ENCODE measurements around the gene MTAP. TPM values are rescaled to one million over a fixed set of nuclear protein-coding genes. Genes with fewer than 3 reads are reported as not detected.

MTAP gene
- polyA plus RNA-seq, 1 donor from 2014 or later = 7.7 TPM

- H3K79me2 ChIP-seq (replicated peaks; ENCODE audit: insufficient read depth, low read length) = peaks cover 34% of the 10 kb centered on the region
- H3K4me2 ChIP-seq (ENCODE audit: low read length) = no peak overlapping the region
- no peaks in the 10 kb centered on the region for H4K20me1 ChIP-seq (ENCODE audit: insufficient read depth)
- H3K27me3 ChIP-seq (ENCODE audit: insufficient read depth, low read depth, low read length) = no peaks in the 10 kb centered on the region
- H3K4me3 ChIP-seq (ENCODE audit: low read length) = no peak overlapping the region
- no peaks in the 10 kb centered on the region for H3K9me2 ChIP-seq (ENCODE audit: insufficient read depth, low read length)
- no peaks in the 10 kb centered on the region for H3K36me3 ChIP-seq (ENCODE audit: insufficient read depth, low read length)
- no peak overlapping the region for H2AFZ ChIP-seq (ENCODE audit: low read depth, low read length)
- H3K9ac ChIP-seq (ENCODE audit: low read length) = no peak overlapping the region
- H3K9me3 ChIP-seq (ENCODE audit: low read length) = no peaks in the 10 kb centered on the region
- TF ChIP-seq EZH2 (IDR thresholded peaks at IDR 0.05; ENCODE audit: borderline replicate concordance, insufficient read depth, low read length, poor library complexity, severe bottlenecking) (no peak), REST (IDR thresholded peaks at IDR 0.05; ENCODE audit: borderline replicate concordance) (no peak), POLR2AphosphoS5 (IDR thresholded peaks at IDR 0.05) (no peak), CTCF (IDR thresholded peaks at IDR 0.05; ENCODE audit: poor library complexity, severe bottlenecking) (no peak), TAF1 (IDR thresholded peaks at IDR 0.05; ENCODE audit: low read depth) (no peak), EP300 (conservative IDR thresholded peaks at IDR 0.05; ENCODE audit: poor library complexity, severe bottlenecking) (no peak), SMC3 (conservative IDR thresholded peaks at IDR 0.05; ENCODE audit: poor library complexity) (no peak), MXI1 (conservative IDR thresholded peaks at IDR 0.05; ENCODE audit: poor library complexity, severe bottlenecking) (no peak), RAD21 (conservative IDR thresholded peaks at IDR 0.05) (no peak)
- no peak overlapping the region for H3K27ac ChIP-seq (ENCODE audit: low read length)
- H3F3A ChIP-seq (ENCODE audit: insufficient read depth, low read length, poor library complexity, severe bottlenecking) = no peaks in the 10 kb centered on the region
Measured at GRCh38 chr9:21806644-21807043, 4.2 kb downstream of the MTAP start.

GRCh38 chr9:21810388-21810787 lies 8.0 kb downstream of the MTAP start:
- H3K79me2 ChIP-seq (replicated peaks; ENCODE audit: insufficient read depth, low read length) = peaks cover 30% of the 10 kb centered on the region

More at GRCh38 chr9:21810388-21810787, 8.0 kb downstream of the MTAP start:
- Histone ChIP-seq H2AFZ (ENCODE audit: low read depth, low read length) (no peak overlapping the region), H3F3A (ENCODE audit: insufficient read depth, low read length, poor library complexity, severe bottlenecking) (no peaks in the 10 kb centered on the region), H3K36me3 (ENCODE audit: insufficient read depth, low read length) (no peaks in the 10 kb centered on the region), H3K4me2 (ENCODE audit: low read length) (no peak overlapping the region), H4K20me1 (ENCODE audit: insufficient read depth) (no peaks in the 10 kb centered on the region), H3K9ac (ENCODE audit: low read length) (no peak overlapping the region), H3K27ac (ENCODE audit: low read length) (no peak overlapping the region), H3K27me3 (ENCODE audit: insufficient read depth, low read depth, low read length) (no peaks in the 10 kb centered on the region), H3K9me3 (ENCODE audit: low read length) (no peaks in the 10 kb centered on the region), H3K9me2 (ENCODE audit: insufficient read depth, low read length) (no peaks in the 10 kb centered on the region), H3K4me3 (ENCODE audit: low read length) (no peak overlapping the region)
- TF ChIP-seq REST (IDR thresholded peaks at IDR 0.05; ENCODE audit: borderline replicate concordance) = no peak
- TF ChIP-seq EP300 (conservative IDR thresholded peaks at IDR 0.05; ENCODE audit: poor library complexity, severe bottlenecking) = no peak
- TF ChIP-seq TAF1 (IDR thresholded peaks at IDR 0.05; ENCODE audit: low read depth) = no peak
- no peak for TF ChIP-seq SMC3 (conservative IDR thresholded peaks at IDR 0.05; ENCODE audit: poor library complexity)
- TF ChIP-seq POLR2AphosphoS5 (IDR thresholded peaks at IDR 0.05) = no peak
- TF ChIP-seq MXI1 (conservative IDR thresholded peaks at IDR 0.05; ENCODE audit: poor library complexity, severe bottlenecking) = no peak
- TF ChIP-seq RAD21 (conservative IDR thresholded peaks at IDR 0.05) = no peak
- TF ChIP-seq EZH2 (IDR thresholded peaks at IDR 0.05; ENCODE audit: borderline replicate concordance, insufficient read depth, low read length, poor library complexity, severe bottlenecking) = no peak
- TF ChIP-seq CTCF (IDR thresholded peaks at IDR 0.05; ENCODE audit: poor library complexity, severe bottlenecking) = no peak

All from neural cell (in vitro differentiated cells).